ENCODE measurements around the gene YLPM1. TPM values are rescaled to one million over a fixed set of nuclear protein-coding genes. Genes with fewer than 3 reads are reported as not detected.

The YLPM1 gene
- polyA plus RNA-seq, 4 donors: 80.2 to 112 (median 91.5) TPM

- DNase-seq (ENCODE audit: low read depth in 4 of 4, low spot score in 3 of 4): no peak
These were observed 73.3 kb downstream of the YLPM1 start for GRCh38 chr14:74836251-74836960.

GRCh38 chr14:74838166-74838565 is 75.0 kb downstream of the YLPM1 start:
- DNase-seq (ENCODE audit: low read depth in 4 of 4, low spot score in 3 of 4): no peak

DNA sequence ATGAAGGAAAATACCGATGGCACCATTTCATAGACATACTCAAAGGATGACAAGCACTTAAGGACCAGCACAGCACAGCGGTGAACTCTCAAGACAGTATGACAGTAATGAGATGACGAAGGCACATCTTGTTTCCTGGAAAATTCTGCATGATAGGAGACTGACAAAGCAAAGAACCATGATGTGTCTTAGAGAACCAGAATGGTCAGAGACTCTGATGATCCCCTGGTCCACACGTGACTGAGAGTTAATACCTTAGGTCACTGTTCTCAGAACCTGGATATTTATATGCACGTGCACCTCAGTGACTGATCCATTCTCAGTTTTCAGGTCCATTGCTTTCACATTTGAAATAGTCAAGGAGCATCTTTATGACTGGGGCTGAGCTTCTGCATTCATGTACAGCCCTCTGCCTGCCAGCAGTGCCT is 77.5 kb downstream of the YLPM1 start:
- no peak for DNase-seq (ENCODE audit: low read depth in 4 of 4, low spot score in 3 of 4)

DNA sequence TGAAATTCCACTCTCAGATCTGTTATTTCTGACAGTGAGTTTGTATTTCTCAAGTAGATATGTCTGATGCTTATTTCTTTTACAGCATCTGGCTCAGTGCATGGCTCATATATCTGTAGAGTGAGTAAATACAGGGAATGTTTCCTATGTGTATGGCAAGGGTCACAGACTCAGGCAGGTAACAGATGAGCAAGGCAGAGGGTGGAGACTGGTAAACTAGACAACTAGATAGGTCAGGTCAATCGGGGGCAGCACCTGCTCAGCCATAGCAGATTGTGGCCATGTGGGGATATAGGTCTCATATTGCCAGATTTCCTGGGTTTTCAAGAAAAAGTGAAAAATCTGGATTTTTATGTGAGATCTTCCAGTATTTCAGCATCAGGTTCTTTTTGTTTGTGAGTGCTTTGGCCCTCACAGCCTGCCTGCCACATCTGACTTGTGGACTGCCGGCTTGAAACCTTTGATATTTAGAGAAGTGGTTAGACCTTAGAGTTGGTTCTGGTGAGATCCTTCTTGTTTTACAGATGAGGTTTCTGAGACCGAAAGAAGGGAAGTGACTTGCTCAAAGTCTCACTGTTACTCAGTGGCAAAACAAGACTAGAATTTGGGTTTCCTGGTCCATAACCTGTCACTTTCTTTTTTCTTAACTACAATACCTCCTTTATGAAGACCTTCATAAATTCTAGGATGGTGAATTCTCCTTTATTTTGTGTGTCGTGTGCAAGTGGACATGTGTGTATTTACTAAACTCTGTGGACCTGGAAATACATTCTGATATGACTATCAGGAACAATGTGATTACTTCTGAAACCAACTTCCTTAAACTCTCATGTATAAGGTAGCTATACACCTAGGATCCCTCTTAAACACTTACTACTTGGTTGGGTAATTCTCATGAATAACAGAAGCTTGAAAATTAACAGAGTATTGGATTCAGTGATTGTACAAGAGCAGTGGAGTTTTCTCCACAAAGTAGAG is 78.4 kb downstream of the YLPM1 start:
- DNase-seq (ENCODE audit: low read depth in 4 of 4, low spot score in 3 of 4): no peak

- DNase-seq (ENCODE audit: low read depth in 4 of 4, low spot score in 3 of 4): no peak
These were observed 80.5 kb downstream of the YLPM1 start for GRCh38 chr14:74843653-74844052.

- no peak for DNase-seq (ENCODE audit: low read depth in 4 of 4, low spot score in 3 of 4)
These were observed 83.1 kb downstream of the YLPM1 start for GRCh38 chr14:74846168-74846567.

- DNase-seq (ENCODE audit: low read depth in 4 of 4, low spot score in 3 of 4): no peak
These were observed 84.0 kb downstream of the YLPM1 start for GRCh38 chr14:74846968-74847665.

DNA sequence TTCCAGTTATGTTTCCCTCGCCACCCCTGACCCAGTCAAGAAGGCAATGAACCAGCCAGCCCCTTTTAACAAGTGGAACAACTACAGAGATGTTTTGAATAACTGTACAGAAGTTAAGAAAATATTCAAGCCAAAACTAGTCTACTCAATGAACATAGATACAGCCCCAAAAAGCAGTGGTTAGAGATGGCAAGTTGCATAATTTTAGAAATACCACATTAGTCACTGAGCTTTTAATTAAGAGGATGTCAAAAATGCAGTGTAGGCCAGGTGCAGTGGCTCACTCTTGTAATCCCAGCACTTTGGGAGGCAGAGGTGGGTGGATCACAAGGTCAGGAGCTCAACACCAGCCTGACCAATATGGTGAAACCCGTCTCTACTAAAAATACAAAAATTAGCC is 85.7 kb downstream of the YLPM1 start:
- no peak for DNase-seq (ENCODE audit: low read depth in 4 of 4, low spot score in 3 of 4)

DNA sequence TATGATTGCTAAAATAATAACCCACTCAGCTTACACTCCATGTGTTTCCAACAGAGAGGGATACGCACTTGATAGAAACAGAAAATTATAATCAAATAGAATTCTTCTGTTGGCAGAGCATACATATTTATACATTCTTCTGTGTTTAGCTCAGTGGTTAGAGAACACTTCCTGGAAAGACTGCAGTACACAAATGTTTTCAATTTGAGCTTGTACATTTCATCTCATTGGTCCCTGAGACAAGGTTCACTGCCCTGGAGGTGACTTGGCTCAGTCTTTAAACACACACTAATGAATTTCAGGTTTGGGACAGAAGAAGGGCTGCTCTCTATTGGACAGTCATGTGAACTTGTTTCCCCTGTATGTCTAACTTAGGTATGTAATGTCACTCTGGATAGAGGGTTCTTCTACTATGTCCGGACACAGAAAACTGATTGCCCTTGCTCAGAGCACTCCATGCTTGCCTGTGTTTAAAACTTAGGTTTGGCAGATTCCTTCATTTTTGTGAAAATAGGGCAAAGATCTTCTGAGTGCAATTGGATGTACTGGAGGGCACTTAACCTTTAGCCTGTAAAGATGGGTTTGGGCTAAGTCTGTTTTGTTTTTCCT is 89.9 kb downstream of the YLPM1 start:
- DNase-seq (ENCODE audit: low read depth in 4 of 4, low spot score in 3 of 4): peak in 2 of 4 donors; percentile 6 to 12

- no peak for DNase-seq (ENCODE audit: low read depth in 4 of 4, low spot score in 3 of 4)
These were observed 90.5 kb downstream of the YLPM1 start for GRCh38 chr14:74853581-74853980.

DNA sequence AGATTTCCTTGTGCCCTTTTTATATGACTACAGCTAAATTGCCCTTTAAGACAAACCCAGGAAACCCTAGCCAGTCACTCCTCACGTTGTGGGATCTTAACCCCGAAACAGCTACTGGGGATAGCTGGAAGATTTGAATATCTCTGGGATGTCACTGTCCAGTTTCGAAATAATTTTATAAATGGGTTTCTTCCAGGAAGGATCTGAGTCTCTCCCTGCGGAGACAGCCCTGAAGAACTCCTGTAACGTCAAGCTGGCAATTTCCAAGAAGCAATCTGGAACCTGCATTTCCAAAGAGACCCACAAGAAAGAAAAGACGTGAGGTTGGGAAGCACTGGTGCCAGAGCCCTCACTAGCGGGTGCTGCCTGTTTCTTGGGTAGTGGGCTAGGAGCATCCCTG is 91.9 kb downstream of the YLPM1 start:
- DNase-seq (ENCODE audit: low read depth in 4 of 4, low spot score in 3 of 4): no peak

GRCh38 chr14:74855945-74856344 is 92.8 kb downstream of the YLPM1 start:
- no peak for DNase-seq (ENCODE audit: low read depth in 4 of 4, low spot score in 3 of 4)

DNA sequence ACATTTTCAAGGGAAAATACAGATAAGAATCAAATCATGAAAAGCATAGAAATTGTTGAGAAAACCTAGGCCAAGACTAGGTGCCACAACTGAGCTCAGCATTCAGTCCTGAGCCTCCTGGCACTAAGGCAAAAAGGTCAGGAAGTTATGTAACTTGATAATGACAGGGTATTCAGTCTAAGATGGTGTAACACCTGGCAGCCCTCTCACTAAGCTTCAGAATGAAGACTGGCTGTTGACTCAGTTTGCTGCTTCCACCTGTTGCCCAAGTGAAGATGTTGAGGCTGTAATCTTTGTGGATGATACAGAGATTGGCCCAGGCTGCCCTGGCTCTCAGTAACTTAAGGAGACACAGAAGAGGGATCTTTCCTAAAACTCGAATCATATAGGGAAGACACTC is 93.2 kb downstream of the YLPM1 start:
- DNase-seq (ENCODE audit: low read depth in 4 of 4, low spot score in 3 of 4): no peak

GRCh38 chr14:74858022-74858421 is 94.9 kb downstream of the YLPM1 start:
- DNase-seq (ENCODE audit: low read depth in 4 of 4, low spot score in 3 of 4): no peak

- no peak for DNase-seq (ENCODE audit: low read depth in 4 of 4, low spot score in 3 of 4)
These were observed 96.8 kb downstream of the YLPM1 start for GRCh38 chr14:74859757-74860552.

- peak in 3 of 4 donors; percentile 72 to 74 (median 73) for DNase-seq (ENCODE audit: low read depth in 4 of 4, low spot score in 3 of 4)
These were observed 98.0 kb downstream of the YLPM1 start for GRCh38 chr14:74860899-74861733.

DNA sequence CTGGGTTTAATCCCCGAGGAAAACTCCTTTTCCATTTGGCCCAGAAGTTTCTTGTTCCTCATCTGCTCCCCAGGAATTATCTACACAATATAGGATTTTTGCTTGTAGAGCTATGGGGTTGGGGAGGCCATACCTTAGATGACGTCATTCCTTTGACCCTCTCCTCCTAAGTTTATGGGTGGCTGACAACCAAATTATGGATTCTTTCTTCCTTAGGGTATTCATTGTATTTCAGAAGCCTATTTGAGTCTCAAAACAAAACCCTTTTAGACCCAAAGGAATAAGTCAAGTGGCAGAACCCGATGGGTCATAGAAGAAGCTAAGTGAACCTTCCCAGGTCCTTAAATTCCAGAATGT is 98.6 kb downstream of the YLPM1 start:
- DNase-seq (ENCODE audit: low read depth in 4 of 4, low spot score in 3 of 4): no peak

DNA sequence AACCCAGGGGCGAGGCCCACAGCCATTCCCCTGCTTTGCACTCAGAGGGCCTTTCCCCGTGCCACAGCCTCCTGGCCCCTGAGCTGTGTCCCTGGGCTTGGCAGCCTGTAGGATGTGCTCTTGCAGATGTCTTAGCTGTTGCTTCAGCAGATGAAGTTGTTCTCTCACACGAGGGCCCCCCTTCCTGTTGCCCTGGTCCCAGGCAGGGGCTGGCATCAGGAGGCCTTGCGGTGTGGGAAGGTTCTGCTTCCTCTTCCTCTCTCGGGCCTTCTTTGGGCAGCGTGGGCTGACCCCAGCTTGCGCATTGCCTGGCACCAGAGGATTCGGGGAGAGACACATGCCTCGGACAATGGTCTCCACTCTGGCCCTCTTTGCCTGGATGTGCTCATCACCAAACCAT is 100.2 kb downstream of the YLPM1 start:
- DNase-seq (ENCODE audit: low read depth in 4 of 4, low spot score in 3 of 4): no peak

- no peak for DNase-seq (ENCODE audit: low read depth in 4 of 4, low spot score in 3 of 4)
These were observed 101.1 kb downstream of the YLPM1 start for GRCh38 chr14:74864198-74864597.

Measured in left renal pelvis (tissue), 4 donors.